ENCODE results near the gene PASD1. TPM values are rescaled to one million over a fixed set of nuclear protein-coding genes. Genes with fewer than 3 reads are reported as not detected.

The PASD1 gene
- total RNA-seq, 3 donors from 2014 or later: not detected

- no peak for ATAC-seq
- Mint-ChIP-seq H3K4me1 (ENCODE audit: low read depth) (no peaks in the 10 kb centered on the region), H3K36me3 (ENCODE audit: insufficient read depth) (no peaks in the 10 kb centered on the region), H3K9me3 (no peaks in the 10 kb centered on the region), H3K4me3 (no peak overlapping the region), H3K27me3 (ENCODE audit: low read depth) (peaks cover 7% of the 10 kb centered on the region)
- DNase-seq: no peak
Measured at GRCh38 chrX:151701531-151701930, 138.1 kb downstream of the PASD1 start.

- ATAC-seq (no peak), DNase-seq (no peak)
- H3K9me3 Mint-ChIP-seq: no peaks in the 10 kb centered on the region
- no peak overlapping the region for H3K4me3 Mint-ChIP-seq
- H3K27me3 Mint-ChIP-seq (ENCODE audit: low read depth): peaks cover 6% of the 10 kb centered on the region
- H3K36me3 Mint-ChIP-seq (ENCODE audit: insufficient read depth): no peaks in the 10 kb centered on the region
- H3K4me1 Mint-ChIP-seq (ENCODE audit: low read depth): no peaks in the 10 kb centered on the region
Measured at GRCh38 chrX:151702026-151702714, 138.7 kb downstream of the PASD1 start.

GRCh38 chrX:151702741-151703340, 139.4 kb downstream of the PASD1 start:
- no peaks in the 10 kb centered on the region for H3K9me3 Mint-ChIP-seq
- no peaks in the 10 kb centered on the region for H3K36me3 Mint-ChIP-seq (ENCODE audit: insufficient read depth)
- H3K4me1 Mint-ChIP-seq (ENCODE audit: low read depth): no peaks in the 10 kb centered on the region
- H3K27me3 Mint-ChIP-seq (ENCODE audit: low read depth): peaks cover 4% of the 10 kb centered on the region
- ATAC-seq: no peak
- no peak overlapping the region for H3K4me3 Mint-ChIP-seq
- no peak for DNase-seq

- no peaks in the 10 kb centered on the region for H3K9me3 Mint-ChIP-seq
- DNase-seq (no peak), ATAC-seq (no peak)
- H3K4me1 Mint-ChIP-seq (ENCODE audit: low read depth): no peaks in the 10 kb centered on the region
- H3K4me3 Mint-ChIP-seq: no peak overlapping the region
- peaks cover 3% of the 10 kb centered on the region for H3K27me3 Mint-ChIP-seq (ENCODE audit: low read depth)
- no peaks in the 10 kb centered on the region for H3K36me3 Mint-ChIP-seq (ENCODE audit: insufficient read depth)
Measured at GRCh38 chrX:151703487-151703886, 140.0 kb downstream of the PASD1 start.

- H3K4me1 Mint-ChIP-seq (ENCODE audit: low read depth): no peaks in the 10 kb centered on the region
- peaks cover 3% of the 10 kb centered on the region for H3K27me3 Mint-ChIP-seq (ENCODE audit: low read depth)
- ATAC-seq: no peak
- no peak overlapping the region for H3K4me3 Mint-ChIP-seq
- H3K9me3 Mint-ChIP-seq: no peaks in the 10 kb centered on the region
- H3K36me3 Mint-ChIP-seq (ENCODE audit: insufficient read depth): no peaks in the 10 kb centered on the region
- no peak for DNase-seq
Measured at GRCh38 chrX:151704041-151704663, 140.7 kb downstream of the PASD1 start.

- Mint-ChIP-seq H3K4me1 (ENCODE audit: low read depth) (no peaks in the 10 kb centered on the region), H3K4me3 (no peak overlapping the region), H3K9me3 (no peaks in the 10 kb centered on the region), H3K36me3 (ENCODE audit: insufficient read depth) (no peaks in the 10 kb centered on the region), H3K27me3 (ENCODE audit: low read depth) (peaks cover 5% of the 10 kb centered on the region)
- DNase-seq (no peak), ATAC-seq (no peak)
Measured at GRCh38 chrX:151708821-151709220, 145.3 kb downstream of the PASD1 start.

- DNase-seq: no peak
- no peaks in the 10 kb centered on the region for H3K36me3 Mint-ChIP-seq (ENCODE audit: insufficient read depth)
- H3K4me1 Mint-ChIP-seq (ENCODE audit: low read depth): no peaks in the 10 kb centered on the region
- no peaks in the 10 kb centered on the region for H3K9me3 Mint-ChIP-seq
- no peak for ATAC-seq
- peaks cover 5% of the 10 kb centered on the region for H3K27me3 Mint-ChIP-seq (ENCODE audit: low read depth)
- no peak overlapping the region for H3K4me3 Mint-ChIP-seq
Measured at GRCh38 chrX:151710457-151710856, 147.0 kb downstream of the PASD1 start.

GRCh38 chrX:151711154-151711553, 147.7 kb downstream of the PASD1 start:
- H3K36me3 Mint-ChIP-seq (ENCODE audit: insufficient read depth): no peaks in the 10 kb centered on the region

GRCh38 chrX:151711787-151712186, 148.3 kb downstream of the PASD1 start:
- H3K4me1 Mint-ChIP-seq (ENCODE audit: low read depth): no peaks in the 10 kb centered on the region
- H3K4me3 Mint-ChIP-seq: no peak overlapping the region
- peaks cover 5% of the 10 kb centered on the region for H3K27me3 Mint-ChIP-seq (ENCODE audit: low read depth)
- DNase-seq: no peak
- H3K36me3 Mint-ChIP-seq (ENCODE audit: insufficient read depth): no peaks in the 10 kb centered on the region
- no peak for ATAC-seq
- H3K9me3 Mint-ChIP-seq: no peaks in the 10 kb centered on the region

More at GRCh38 chrX:151711154-151711553, 147.7 kb downstream of the PASD1 start:
- DNase-seq (no peak), ATAC-seq (no peak)
- Mint-ChIP-seq H3K4me3 (no peak overlapping the region), H3K27me3 (ENCODE audit: low read depth) (peaks cover 5% of the 10 kb centered on the region), H3K9me3 (no peaks in the 10 kb centered on the region), H3K4me1 (ENCODE audit: low read depth) (no peaks in the 10 kb centered on the region)

- H3K9me3 Mint-ChIP-seq: no peaks in the 10 kb centered on the region
- H3K36me3 Mint-ChIP-seq (ENCODE audit: insufficient read depth): no peaks in the 10 kb centered on the region
- ATAC-seq: no peak
- H3K27me3 Mint-ChIP-seq (ENCODE audit: low read depth): peaks cover 7% of the 10 kb centered on the region
- DNase-seq: no peak
- no peaks in the 10 kb centered on the region for H3K4me1 Mint-ChIP-seq (ENCODE audit: low read depth)
- H3K4me3 Mint-ChIP-seq: no peak overlapping the region
Measured at GRCh38 chrX:151712253-151712652, 148.8 kb downstream of the PASD1 start.

GRCh38 chrX:151713849-151714248, 150.4 kb downstream of the PASD1 start:
- Mint-ChIP-seq H3K4me1 (ENCODE audit: low read depth) (no peaks in the 10 kb centered on the region), H3K36me3 (ENCODE audit: insufficient read depth) (no peaks in the 10 kb centered on the region), H3K9me3 (no peaks in the 10 kb centered on the region), H3K27me3 (ENCODE audit: low read depth) (peaks cover 6% of the 10 kb centered on the region), H3K4me3 (no peak overlapping the region)
- no peak for DNase-seq
- no peak for ATAC-seq

- Mint-ChIP-seq H3K9me3 (no peaks in the 10 kb centered on the region), H3K36me3 (ENCODE audit: insufficient read depth) (no peaks in the 10 kb centered on the region), H3K4me1 (ENCODE audit: low read depth) (no peaks in the 10 kb centered on the region), H3K27me3 (ENCODE audit: low read depth) (peaks cover 6% of the 10 kb centered on the region), H3K4me3 (no peak overlapping the region)
- ATAC-seq: no peak
- DNase-seq: no peak
Measured at GRCh38 chrX:151714362-151714761, 150.9 kb downstream of the PASD1 start.

GRCh38 chrX:151715752-151716151, 152.3 kb downstream of the PASD1 start, which contains the start of gene FATE1:
FATE1 (plus strand) TSS chrX:151716035; CDS start chrX:151716120, 85 bp downstream.
- DNase-seq: no peak
- Mint-ChIP-seq H3K36me3 (ENCODE audit: insufficient read depth) (no peaks in the 10 kb centered on the region), H3K4me1 (ENCODE audit: low read depth) (no peaks in the 10 kb centered on the region), H3K4me3 (no peak within 1 kb of the TSS), H3K9me3 (no peaks in the 10 kb centered on the region), H3K27me3 (ENCODE audit: low read depth) (peaks cover 6% of the 10 kb centered on the region)
- ATAC-seq: no peak

- H3K27me3 Mint-ChIP-seq (ENCODE audit: low read depth): no peaks in the 10 kb centered on the region
- no peak overlapping the region for H3K4me3 Mint-ChIP-seq
- no peaks in the 10 kb centered on the region for H3K4me1 Mint-ChIP-seq (ENCODE audit: low read depth)
- no peaks in the 10 kb centered on the region for H3K9me3 Mint-ChIP-seq
- ATAC-seq (no peak), DNase-seq (no peak)
- H3K36me3 Mint-ChIP-seq (ENCODE audit: insufficient read depth): no peaks in the 10 kb centered on the region
Measured at GRCh38 chrX:151722241-151722846, 158.9 kb downstream of the PASD1 start.

Data from activated T-cell treated with anti-CD3 and anti-CD28 coated beads, Interleukin-2, amount 50 U/mL, for 4 hours (primary cell).